ENCODE results near the gene NOXA1. TPM values are rescaled to one million over a fixed set of nuclear protein-coding genes. Genes with fewer than 3 reads are reported as not detected.

The NOXA1 gene
- total RNA-seq, 1 donor from 2014 or later = 2.1 TPM

DNA sequence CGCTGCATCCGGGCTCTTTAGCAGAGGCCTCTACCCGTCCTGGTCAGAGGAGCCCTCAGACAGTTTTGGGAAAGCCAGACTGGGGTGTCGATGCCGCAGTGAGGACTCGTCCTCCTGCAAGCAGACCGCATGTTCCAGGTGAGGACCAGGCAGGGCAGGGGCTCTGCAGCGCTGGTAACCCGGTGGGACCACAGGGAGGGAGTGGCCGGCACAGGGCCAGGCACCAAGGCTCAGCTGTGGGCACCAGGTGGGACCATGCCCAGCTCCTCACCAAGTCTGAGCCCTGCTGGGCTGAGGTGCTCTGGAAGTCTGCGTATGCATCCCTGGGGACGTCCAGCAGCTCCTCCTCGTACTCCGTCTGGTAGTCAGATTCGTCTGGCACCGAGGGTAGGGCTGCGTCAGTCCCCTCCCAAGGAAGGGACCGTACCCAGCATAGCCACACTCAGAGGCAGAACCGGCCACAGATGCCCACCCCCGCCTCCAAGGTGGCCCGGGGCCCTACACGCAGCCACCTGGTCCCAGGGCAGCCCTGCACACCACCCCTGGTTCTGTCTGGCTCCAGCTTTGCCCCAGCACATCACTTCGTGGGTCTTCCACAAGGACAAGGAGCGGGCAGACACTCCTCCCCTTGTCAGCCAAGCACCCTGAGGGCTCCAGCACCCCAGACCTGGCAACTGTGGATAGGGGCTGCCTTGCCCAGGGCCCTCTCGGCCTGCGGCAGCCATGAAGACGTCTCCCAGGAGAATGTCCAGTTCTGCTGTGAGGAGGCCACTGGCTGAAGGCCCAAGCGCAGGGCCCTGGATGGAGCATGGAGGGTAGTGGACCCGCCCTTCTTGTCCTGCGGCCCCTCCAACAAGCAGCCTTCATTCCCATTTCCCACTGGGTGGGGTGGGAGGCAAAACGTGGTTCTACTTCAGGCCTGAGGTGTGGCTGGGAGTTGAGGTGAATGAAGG is 37.4 kb downstream of the NOXA1 start:
- DNase-seq (ENCODE audit: low read depth) = no peak
- TF ChIP-seq, protein P1, sequence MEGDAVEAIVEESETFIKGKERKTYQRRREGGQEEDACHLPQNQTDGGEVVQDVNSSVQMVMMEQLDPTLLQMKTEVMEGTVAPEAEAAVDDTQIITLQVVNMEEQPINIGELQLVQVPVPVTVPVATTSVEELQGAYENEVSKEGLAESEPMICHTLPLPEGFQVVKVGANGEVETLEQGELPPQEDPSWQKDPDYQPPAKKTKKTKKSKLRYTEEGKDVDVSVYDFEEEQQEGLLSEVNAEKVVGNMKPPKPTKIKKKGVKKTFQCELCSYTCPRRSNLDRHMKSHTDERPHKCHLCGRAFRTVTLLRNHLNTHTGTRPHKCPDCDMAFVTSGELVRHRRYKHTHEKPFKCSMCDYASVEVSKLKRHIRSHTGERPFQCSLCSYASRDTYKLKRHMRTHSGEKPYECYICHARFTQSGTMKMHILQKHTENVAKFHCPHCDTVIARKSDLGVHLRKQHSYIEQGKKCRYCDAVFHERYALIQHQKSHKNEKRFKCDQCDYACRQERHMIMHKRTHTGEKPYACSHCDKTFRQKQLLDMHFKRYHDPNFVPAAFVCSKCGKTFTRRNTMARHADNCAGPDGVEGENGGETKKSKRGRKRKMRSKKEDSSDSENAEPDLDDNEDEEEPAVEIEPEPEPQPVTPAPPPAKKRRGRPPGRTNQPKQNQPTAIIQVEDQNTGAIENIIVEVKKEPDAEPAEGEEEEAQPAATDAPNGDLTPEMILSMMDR (conservative IDR thresholded peaks at IDR 0.05; ENCODE audit: low read depth, low read length) = no peak

DNA sequence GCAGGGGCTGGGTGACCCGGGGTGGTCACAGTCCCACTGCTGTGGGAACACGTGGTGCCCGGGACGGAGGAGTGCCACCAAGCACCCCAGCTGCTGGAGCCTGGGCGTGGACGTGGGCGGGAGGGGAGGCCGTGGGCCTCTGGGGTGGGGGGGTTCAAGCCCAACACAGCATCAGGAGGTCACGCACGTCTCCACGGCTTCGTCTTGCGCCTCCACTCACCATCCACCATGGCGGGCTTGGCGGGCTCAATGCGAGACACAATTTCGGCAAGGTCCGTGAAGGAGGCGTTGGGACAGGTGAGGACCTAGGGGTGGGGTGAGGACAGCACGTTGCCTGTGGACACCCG is 38.1 kb downstream of the NOXA1 start:
- TF ChIP-seq, protein P1 (conservative IDR thresholded peaks at IDR 0.05; ENCODE audit: low read depth, low read length) = no peak
- DNase-seq (ENCODE audit: low read depth) = no peak
- H3K4me3 ChIP-seq (ENCODE audit: low read depth, low read length) = no peak overlapping the region

More for the DNA sequence above, 37.4 kb downstream of the NOXA1 start:
- no peak overlapping the region for H3K4me3 ChIP-seq (ENCODE audit: low read depth, low read length)

DNA sequence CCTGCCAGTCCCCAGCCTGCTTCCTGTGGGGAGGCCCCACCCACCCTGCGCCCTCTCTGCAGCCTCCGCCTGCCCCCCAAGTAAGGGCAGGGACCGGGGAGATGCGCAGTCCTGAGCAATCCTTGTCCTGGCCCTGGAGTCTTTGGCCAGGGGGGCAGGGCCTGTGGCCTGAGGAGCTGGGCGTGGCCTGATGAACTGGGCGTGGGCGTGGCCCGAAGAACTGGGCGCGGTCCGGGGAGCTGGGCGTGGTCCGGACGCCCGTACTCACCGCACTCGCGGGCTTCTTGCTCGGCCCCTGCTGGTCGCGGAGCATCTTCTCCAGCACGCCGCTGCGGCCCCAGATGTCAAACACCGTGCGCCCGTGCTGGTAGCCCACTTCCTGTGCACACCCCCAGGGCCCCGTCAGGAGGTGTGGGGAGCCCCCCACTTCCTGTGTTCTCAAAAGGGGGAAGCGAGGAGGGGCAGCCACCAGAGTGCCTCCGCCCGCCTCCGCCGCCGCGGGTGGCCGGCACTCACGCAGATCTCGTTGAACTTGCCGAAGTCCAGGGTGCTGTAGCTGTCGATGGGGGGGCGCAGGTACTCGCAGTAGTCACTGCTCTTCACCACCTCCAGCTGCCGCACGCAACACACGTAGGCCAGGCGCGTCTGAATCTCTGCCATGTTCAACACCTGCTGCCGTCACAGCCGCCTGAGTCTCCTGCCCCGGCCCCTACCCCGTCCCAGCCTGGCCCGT is 38.6 kb downstream of the NOXA1 start:
- no peak overlapping the region for H3K4me3 ChIP-seq (ENCODE audit: low read depth, low read length)

DNA sequence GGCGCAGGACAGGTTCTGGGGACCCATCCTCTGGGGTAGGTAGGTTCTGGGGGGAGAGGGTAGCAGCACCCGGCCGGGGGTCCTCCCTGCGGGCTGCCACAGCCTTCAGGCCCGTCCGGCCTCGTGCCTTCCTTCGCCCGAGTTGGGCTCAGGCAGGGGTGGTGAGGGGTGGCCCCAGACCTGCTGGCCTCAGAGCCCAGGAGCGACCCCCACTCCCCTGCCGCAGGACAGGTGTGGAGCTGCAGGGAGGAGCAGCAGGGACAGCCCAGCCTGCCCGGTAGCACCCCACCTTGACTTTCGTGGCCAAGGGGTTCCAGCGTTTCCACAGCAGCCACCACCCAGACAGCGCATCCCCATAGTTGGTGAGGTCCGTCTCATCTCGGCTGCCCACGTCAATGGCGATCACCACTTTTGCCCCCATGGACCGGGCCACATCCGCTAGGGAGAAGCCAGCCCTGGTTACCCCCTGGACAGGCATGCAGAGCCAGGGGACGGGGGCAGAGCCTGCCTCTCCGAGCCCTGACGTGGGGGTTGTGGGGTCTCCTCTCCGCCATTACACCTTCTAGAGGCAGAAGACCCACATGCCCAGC is 39.3 kb downstream of the NOXA1 start:
- DNase-seq (ENCODE audit: low read depth) = no peak
- TF ChIP-seq, protein P1 (conservative IDR thresholded peaks at IDR 0.05; ENCODE audit: low read depth, low read length) = no peak
- no peak overlapping the region for H3K4me3 ChIP-seq (ENCODE audit: low read depth, low read length)

More for the DNA sequence above, 38.6 kb downstream of the NOXA1 start:
- TF ChIP-seq, protein P1 (conservative IDR thresholded peaks at IDR 0.05; ENCODE audit: low read depth, low read length) = no peak
- DNase-seq (ENCODE audit: low read depth) = no peak

DNA sequence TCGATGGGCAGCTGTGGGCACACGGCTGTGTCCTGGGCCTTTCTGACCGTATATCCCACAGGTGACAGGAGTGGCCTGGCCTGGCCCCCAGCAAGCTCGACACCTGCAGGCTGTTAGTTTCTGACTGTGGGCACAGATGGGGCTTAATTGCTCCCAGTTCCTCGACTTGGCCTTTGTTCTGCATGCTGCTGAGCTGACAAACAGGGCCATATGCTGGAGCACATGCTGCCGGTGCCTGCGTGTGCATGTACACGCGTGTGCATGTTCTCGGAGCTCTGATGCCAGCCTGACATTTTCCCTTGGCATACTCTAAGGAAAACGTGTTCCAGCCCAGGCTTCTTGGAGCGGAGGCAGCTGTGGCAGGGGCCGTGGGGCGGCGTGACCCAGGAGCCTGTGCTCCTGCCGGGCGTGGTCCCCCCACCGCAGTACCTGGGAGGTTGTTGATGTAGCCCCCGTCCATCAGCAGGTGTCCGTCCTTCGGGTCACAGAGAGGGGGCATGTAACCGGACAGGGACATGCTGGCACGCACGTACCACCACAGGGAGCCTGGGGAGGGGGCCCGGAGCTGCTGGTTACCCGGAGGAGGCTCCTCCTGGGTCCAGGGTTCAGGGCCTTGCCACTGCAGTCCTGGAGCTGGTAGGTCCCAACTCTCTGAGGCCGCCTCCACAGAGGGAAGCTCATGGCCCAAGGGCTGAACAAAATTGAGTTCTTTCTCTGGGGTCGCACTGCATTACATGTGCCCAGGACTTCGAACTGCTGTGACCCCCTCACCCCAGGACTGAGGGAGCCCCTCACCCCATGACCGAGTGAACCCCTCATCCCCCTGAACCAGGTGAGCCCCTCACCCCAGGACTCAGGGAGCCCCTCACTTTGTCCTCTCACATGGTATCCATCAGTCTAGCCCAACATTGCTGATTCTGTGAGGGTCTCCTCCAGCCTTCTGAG is 40.1 kb downstream of the NOXA1 start:
- DNase-seq (ENCODE audit: low read depth) = no peak
- no peak overlapping the region for H3K4me3 ChIP-seq (ENCODE audit: low read depth, low read length)
- TF ChIP-seq, protein P1 (conservative IDR thresholded peaks at IDR 0.05; ENCODE audit: low read depth, low read length) = no peak

DNA sequence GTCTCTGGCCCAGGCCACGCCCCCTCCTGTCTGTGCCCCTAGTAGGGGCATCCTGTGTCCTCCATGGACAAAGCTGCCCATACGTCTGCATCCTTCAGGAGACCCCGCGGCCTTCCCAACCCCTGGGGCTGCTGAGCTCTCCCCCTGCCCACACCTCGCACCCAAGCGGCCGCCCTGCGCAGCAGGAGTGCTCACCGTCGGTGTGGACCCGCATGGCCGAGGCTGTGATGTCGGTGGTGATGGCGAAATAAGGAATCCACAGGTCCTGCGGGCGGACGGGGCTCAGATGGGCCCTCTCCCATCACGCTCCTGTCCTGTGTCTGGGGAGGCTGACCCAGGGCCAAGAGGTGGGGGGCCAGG is 40.7 kb downstream of the NOXA1 start:
- no peak overlapping the region for H3K4me3 ChIP-seq (ENCODE audit: low read depth, low read length)
- TF ChIP-seq, protein P1 (conservative IDR thresholded peaks at IDR 0.05; ENCODE audit: low read depth, low read length) = no peak
- no peak for DNase-seq (ENCODE audit: low read depth)
